Measurements from ENCODE around the gene CENPW.

CENPW gene

GRCh38 chr6:126339796-126340609, at the start of gene CENPW:
TSS of gene CENPW (plus strand) at chr6:126340115. CDS start at chr6:126340274, 159 bp downstream.
- peak; percentile 90 for DNase-seq (ENCODE audit: low spot score)

GRCh38 chr6:126293891-126294524, 45.9 kb upstream of the CENPW start:
- DNase-seq (ENCODE audit: low spot score): no peak

GRCh38 chr6:126300126-126300525, 39.8 kb upstream of the CENPW start:
- no peak for DNase-seq (ENCODE audit: low spot score)

- no peak for DNase-seq (ENCODE audit: low spot score)
Measured at GRCh38 chr6:126300735-126301134, 39.2 kb upstream of the CENPW start.

- no peak for DNase-seq (ENCODE audit: low spot score)
Measured at GRCh38 chr6:126302191-126302590, 37.7 kb upstream of the CENPW start.

GRCh38 chr6:126307849-126308248, 32.1 kb upstream of the CENPW start:
- DNase-seq (ENCODE audit: low spot score): peak; percentile 70

- DNase-seq (ENCODE audit: low spot score): no peak
Measured at GRCh38 chr6:126308362-126308761, 31.6 kb upstream of the CENPW start.

- DNase-seq (ENCODE audit: low spot score): no peak
Measured at GRCh38 chr6:126312013-126312665, 27.8 kb upstream of the CENPW start.

- DNase-seq (ENCODE audit: low spot score): no peak
Measured at GRCh38 chr6:126313941-126314340, 26.0 kb upstream of the CENPW start.

GRCh38 chr6:126318797-126319196, 21.1 kb upstream of the CENPW start:
- DNase-seq (ENCODE audit: low spot score): no peak

- no peak for DNase-seq (ENCODE audit: low spot score)
Measured at GRCh38 chr6:126333729-126334128, 6.2 kb upstream of the CENPW start.

GRCh38 chr6:126335210-126335609, 4.7 kb upstream of the CENPW start:
- no peak for DNase-seq (ENCODE audit: low spot score)

GRCh38 chr6:126337323-126337722, 2.6 kb upstream of the CENPW start:
- DNase-seq (ENCODE audit: low spot score): no peak

GRCh38 chr6:126341126-126341525, 1.2 kb downstream of the CENPW start:
- no peak for DNase-seq (ENCODE audit: low spot score)

- DNase-seq (ENCODE audit: low spot score): no peak
Measured at GRCh38 chr6:126344181-126344580, 4.3 kb downstream of the CENPW start.

GRCh38 chr6:126351960-126352359, 12.0 kb downstream of the CENPW start:
- no peak for DNase-seq (ENCODE audit: low spot score)

- no peak for DNase-seq (ENCODE audit: low spot score)
Measured at GRCh38 chr6:126352514-126352913, 12.6 kb downstream of the CENPW start.

GRCh38 chr6:126356526-126356925, 16.6 kb downstream of the CENPW start:
- DNase-seq (ENCODE audit: low spot score): no peak

GRCh38 chr6:126359936-126360537, 20.1 kb downstream of the CENPW start:
- DNase-seq (ENCODE audit: low spot score): no peak

- DNase-seq (ENCODE audit: low spot score): no peak
Measured at GRCh38 chr6:126361832-126362440, 22.0 kb downstream of the CENPW start.

GRCh38 chr6:126367849-126368248, 27.9 kb downstream of the CENPW start:
- DNase-seq (ENCODE audit: low spot score): no peak

GRCh38 chr6:126372626-126373025, 32.7 kb downstream of the CENPW start:
- no peak for DNase-seq (ENCODE audit: low spot score)

Data from left forelimb (tissue), 1 donor.